B cell (primary cell): ENCODE results near the gene AEN.

ENCODE experiments used
- EZH2 ChIP-seq: IDR thresholded peaks from 2 replicates; pipeline ENCODE4 v1.6.1; 2012; ENCODE audit warnings: borderline replicate concordance, low read depth, mild to moderate bottlenecking, moderate library complexity, low read length; ENCODE audit not compliant: insufficient read depth, poor library complexity, severe bottlenecking
- TF ChIP-seq, protein P1 (sequence below): fragments of 200-600 bp; IDR thresholded peaks from one replicate; pipeline ENCODE4 v1.8.0; 2022; ENCODE audit warnings: antibody characterized with exemption, mild to moderate bottlenecking

DNA sequence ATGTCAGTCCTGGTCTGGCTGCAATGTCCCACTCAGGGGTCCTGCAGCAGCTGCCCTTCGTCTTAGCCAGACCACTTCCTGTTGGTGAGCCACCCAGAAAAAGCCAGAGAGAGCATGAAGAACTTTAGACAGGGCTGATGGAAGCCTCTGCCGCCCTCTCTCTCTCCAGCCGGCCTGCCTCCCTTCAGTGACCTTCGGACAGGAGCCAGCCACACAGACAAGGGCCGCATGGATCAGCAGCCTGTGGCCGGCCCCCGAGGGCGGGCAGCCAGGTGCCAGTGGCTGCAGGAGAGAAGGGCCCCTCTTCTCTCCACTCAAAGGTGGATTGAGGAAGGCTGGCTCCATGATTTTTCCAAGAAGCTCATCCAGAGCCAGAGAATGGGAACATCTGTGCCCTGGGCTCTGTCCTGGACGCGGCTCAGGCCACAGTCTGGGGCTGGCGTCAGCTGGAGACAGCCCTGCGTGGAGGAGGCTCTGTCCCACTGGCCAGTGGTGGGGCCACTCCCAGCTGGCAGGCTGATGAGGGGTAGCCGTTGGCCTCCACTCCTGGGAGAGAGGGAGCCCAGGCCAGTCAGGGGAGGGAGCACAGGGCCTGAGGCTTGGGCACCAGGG, 60.6 kb downstream of the AEN start:
- TF ChIP-seq, protein P1, sequence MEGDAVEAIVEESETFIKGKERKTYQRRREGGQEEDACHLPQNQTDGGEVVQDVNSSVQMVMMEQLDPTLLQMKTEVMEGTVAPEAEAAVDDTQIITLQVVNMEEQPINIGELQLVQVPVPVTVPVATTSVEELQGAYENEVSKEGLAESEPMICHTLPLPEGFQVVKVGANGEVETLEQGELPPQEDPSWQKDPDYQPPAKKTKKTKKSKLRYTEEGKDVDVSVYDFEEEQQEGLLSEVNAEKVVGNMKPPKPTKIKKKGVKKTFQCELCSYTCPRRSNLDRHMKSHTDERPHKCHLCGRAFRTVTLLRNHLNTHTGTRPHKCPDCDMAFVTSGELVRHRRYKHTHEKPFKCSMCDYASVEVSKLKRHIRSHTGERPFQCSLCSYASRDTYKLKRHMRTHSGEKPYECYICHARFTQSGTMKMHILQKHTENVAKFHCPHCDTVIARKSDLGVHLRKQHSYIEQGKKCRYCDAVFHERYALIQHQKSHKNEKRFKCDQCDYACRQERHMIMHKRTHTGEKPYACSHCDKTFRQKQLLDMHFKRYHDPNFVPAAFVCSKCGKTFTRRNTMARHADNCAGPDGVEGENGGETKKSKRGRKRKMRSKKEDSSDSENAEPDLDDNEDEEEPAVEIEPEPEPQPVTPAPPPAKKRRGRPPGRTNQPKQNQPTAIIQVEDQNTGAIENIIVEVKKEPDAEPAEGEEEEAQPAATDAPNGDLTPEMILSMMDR, result no peak
- TF ChIP-seq EZH2, result no peak
